Right lung (tissue), 5 donors: ENCODE results near the gene SYT11. TPM values are rescaled to one million over a fixed set of nuclear protein-coding genes. Genes with fewer than 3 reads are reported as not detected.
"Not testable (repeated sequence)": the region's sequence is repeated elsewhere in the genome, so short reads cannot be mapped to it uniquely, and the experiment has no call there.

Source experiments
- DNase-seq, 2 donors: peaks; one replicate each; pipeline ENCODE4 v3.0.0-alpha.2; 2013
- polyA plus RNA-seq, 5 donors: library from polyadenylated mRNA; unstranded; fragments of 120-200 nt; gene quantifications; one replicate each; pipeline versions ENCODE4 v1.2.1 to v1.2.3, GENCODE V29; 2013; ENCODE audit warnings: inconsistent platforms in 1 of 5, low replicate concordance in 1 of 5; ENCODE audit not compliant: insufficient read length in 5 of 5, insufficient read depth in 1 of 5

SYT11 gene
- polyA plus RNA-seq, 5 donors = 8.7 to 13.8 (median 13.1) TPM

- DNase-seq = peak; percentile 69 to 85
Observed at GRCh38 chr1:155859881-155860871, 809 bp downstream of the SYT11 start.

GRCh38 chr1:155860970-155861510, 1.7 kb downstream of the SYT11 start:
- no peak for DNase-seq

GRCh38 chr1:155861896-155862295, 2.5 kb downstream of the SYT11 start:
- no peak for DNase-seq

GRCh38 chr1:155864393-155864792, 5.0 kb downstream of the SYT11 start:
- DNase-seq = no peak

- DNase-seq = no peak
Observed at GRCh38 chr1:155867766-155868165, 8.4 kb downstream of the SYT11 start.

- DNase-seq = peak in 1 of 2 donors; percentile 26
Observed at GRCh38 chr1:155871390-155871789, 12.0 kb downstream of the SYT11 start.

GRCh38 chr1:155872527-155872926, 13.2 kb downstream of the SYT11 start:
- no peak for DNase-seq

GRCh38 chr1:155873860-155874259, 14.5 kb downstream of the SYT11 start:
- DNase-seq = no peak

- DNase-seq = no peak
Observed at GRCh38 chr1:155877945-155878344, 18.6 kb downstream of the SYT11 start.

- no peak for DNase-seq
Observed at GRCh38 chr1:155880251-155880650, 20.9 kb downstream of the SYT11 start.

GRCh38 chr1:155880950-155881349, 21.6 kb downstream of the SYT11 start:
- no peak for DNase-seq

- no peak for DNase-seq
Observed at GRCh38 chr1:155882235-155882634, 22.9 kb downstream of the SYT11 start.

- no peak for DNase-seq
Observed at GRCh38 chr1:155882766-155883165, 23.4 kb downstream of the SYT11 start.

- DNase-seq = no peak
Observed at GRCh38 chr1:155884031-155884960, 24.9 kb downstream of the SYT11 start.

- no peak for DNase-seq
Observed at GRCh38 chr1:155884982-155885381, 25.6 kb downstream of the SYT11 start.

- DNase-seq = no peak
Observed at GRCh38 chr1:155888481-155888880, 29.1 kb downstream of the SYT11 start.

GRCh38 chr1:155889566-155889965, 30.2 kb downstream of the SYT11 start:
- DNase-seq = no peak

GRCh38 chr1:155890251-155890650, 30.9 kb downstream of the SYT11 start:
- DNase-seq = no peak

- DNase-seq = peak in 1 of 2 donors; percentile 13
Observed at GRCh38 chr1:155892796-155893195, 33.4 kb downstream of the SYT11 start.

GRCh38 chr1:155893389-155894142, 34.2 kb downstream of the SYT11 start:
- peak in 1 of 2 donors; percentile 27 for DNase-seq

GRCh38 chr1:155895617-155896016, 36.2 kb downstream of the SYT11 start:
- DNase-seq = not testable (repeated sequence)
